ENCODE measurements around the gene ASPRV1.

Gene ASPRV1

DNA sequence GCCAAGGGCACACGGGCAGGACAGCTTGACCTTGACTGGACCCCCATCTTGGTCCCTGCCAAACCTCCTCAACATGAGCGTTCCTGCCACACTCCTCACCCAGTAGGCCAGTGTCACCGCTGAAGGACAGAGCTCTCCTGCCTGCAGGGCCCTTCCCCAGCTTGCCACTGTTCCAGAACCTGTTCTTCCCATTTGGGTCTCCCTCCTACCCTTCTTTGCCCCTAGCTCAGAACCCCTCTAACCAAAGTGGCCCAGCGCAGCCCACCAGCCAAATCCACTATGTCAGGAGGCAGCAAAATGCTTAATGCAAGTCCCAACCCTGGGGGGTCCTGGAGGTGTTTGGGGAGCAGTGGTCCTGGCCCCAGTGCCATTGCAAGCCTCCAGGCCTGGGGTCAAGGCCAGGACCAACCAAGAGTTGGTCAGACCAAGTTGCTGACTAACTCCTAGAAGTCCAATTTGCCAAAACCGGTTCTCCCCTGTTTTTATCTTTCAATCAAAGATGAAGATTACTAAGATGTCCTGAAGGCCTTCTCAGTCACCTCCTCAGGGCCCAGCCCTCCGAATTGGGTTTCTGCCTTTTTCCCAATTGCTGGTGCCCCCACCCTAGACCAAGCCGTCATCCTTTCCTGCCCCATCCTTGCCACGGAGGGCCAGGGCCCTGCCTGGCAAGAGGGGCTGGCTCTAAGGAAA, 4.5 kb upstream of the ASPRV1 start:
- H3K4me3 ChIP-seq (ENCODE audit: low read depth, low read length), result no peak overlapping the region
- no peak for DNase-seq (ENCODE audit: low read depth)
- TF ChIP-seq, protein P1, sequence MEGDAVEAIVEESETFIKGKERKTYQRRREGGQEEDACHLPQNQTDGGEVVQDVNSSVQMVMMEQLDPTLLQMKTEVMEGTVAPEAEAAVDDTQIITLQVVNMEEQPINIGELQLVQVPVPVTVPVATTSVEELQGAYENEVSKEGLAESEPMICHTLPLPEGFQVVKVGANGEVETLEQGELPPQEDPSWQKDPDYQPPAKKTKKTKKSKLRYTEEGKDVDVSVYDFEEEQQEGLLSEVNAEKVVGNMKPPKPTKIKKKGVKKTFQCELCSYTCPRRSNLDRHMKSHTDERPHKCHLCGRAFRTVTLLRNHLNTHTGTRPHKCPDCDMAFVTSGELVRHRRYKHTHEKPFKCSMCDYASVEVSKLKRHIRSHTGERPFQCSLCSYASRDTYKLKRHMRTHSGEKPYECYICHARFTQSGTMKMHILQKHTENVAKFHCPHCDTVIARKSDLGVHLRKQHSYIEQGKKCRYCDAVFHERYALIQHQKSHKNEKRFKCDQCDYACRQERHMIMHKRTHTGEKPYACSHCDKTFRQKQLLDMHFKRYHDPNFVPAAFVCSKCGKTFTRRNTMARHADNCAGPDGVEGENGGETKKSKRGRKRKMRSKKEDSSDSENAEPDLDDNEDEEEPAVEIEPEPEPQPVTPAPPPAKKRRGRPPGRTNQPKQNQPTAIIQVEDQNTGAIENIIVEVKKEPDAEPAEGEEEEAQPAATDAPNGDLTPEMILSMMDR (IDR thresholded peaks at IDR 0.05; ENCODE audit: insufficient read depth, low read depth, low read length, missing control alignments), result no peak

DNA sequence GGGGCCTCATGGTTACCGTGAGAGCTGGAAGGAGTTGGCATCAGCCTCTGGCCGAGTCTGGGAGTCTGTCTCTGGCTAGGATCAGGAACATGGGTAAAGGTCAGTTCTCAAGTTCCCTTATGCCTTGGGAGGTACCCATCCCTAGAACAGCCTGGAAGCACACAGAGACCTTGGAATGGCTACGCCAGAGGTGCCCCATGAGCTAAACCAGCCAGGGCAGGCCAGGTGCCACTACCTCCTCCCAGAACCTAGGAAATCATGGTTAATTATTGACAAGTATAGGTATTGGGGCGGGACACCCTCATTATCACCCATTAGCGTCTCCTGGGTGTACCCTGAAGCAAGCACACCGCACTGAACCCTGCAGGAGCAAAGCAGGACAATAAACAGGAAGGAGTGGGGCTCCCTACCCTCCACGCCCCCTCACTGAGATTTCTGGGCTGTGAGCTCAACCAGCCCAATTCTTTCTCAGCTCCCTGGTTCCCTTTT, 3.0 kb upstream of the ASPRV1 start:
- DNase-seq (ENCODE audit: low read depth), result no peak
- no peak overlapping the region for H3K4me3 ChIP-seq (ENCODE audit: low read depth, low read length)

DNA sequence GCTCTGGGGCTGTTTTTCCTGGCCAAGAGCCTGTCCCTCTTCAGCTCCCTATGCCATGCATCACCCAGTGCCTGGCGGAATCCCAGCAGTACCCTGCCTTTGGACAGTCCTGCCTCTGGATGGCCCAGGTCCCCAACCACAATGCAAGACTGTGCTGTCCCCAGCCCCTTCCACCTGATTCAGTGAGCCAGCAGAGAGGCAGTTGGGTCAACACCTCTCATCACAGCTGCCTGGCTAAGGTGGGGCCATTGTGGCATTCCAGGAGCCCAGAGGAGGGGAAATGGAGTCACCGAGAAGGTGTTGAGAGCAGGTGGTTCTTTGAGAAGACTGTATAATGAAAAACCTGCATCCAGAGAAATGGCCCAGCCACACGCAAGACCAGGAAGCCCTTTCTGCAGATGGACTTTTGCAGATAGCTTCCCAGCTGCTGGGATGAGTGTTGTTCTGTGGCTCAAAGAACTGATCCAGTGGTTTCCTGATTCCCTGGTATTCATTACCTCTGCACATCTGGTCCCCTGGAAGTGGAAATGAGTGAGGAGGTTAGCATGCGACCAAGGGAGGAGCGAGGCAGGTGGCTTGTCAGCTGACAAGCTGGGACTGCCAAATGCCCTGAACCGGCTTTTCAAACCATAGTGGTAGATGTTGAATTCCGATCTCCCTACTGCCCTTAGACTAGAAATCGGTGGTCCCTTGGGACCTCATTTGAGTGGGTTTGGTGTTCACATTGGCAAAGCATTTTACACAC, 1.7 kb upstream of the ASPRV1 start:
- TF ChIP-seq, protein P1 (IDR thresholded peaks at IDR 0.05; ENCODE audit: insufficient read depth, low read depth, low read length, missing control alignments), result no peak
- H3K4me3 ChIP-seq (ENCODE audit: low read depth, low read length), result no peak overlapping the region
- DNase-seq (ENCODE audit: low read depth), result no peak

More for the DNA sequence above, 3.0 kb upstream of the ASPRV1 start:
- TF ChIP-seq, protein P1 (IDR thresholded peaks at IDR 0.05; ENCODE audit: insufficient read depth, low read depth, low read length, missing control alignments), result no peak

DNA sequence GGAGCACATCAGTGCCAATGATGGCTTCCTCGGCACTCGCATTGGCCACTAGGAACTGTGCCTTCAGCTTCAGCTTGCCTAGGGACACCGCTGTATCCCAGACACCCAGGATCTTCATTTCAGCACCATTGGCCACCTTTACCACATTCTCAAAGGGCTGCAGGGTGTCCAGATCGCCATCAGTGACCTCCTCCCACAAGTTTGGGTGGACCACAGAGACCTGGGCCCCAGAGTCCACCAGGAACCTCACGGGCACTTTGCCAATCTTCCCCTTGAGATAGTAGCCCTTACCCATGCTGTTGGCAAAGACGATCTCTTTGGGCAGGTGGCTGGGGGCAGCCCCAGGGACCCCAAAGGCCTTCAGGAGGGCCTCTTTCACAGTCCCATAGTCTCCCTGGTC, 610 bp downstream of the ASPRV1 start:
- TF ChIP-seq, protein P1 (IDR thresholded peaks at IDR 0.05; ENCODE audit: insufficient read depth, low read depth, low read length, missing control alignments), result no peak
- no peak for DNase-seq (ENCODE audit: low read depth)
- no peak overlapping the region for H3K4me3 ChIP-seq (ENCODE audit: low read depth, low read length)

DNA sequence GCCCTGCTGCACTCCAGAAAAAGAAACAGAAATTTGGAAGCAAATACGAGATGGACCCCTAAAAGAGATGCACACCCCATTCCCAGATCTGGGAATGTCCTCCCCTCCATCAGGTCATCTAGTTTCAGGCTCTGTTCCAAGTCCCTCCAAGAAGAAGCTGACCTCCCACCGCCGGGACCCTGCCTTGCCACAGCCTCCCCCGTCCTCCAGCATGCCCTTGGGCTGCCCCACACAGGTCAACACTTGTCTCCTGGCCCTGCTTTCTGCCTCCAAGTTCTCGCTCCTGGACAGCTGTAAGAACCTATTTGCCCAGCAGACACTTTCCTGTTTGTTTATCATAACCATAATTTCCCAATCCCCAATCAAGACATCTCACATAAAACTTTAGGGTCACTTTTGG, 2.0 kb downstream of the ASPRV1 start:
- no peak for DNase-seq (ENCODE audit: low read depth)
- TF ChIP-seq, protein P1 (IDR thresholded peaks at IDR 0.05; ENCODE audit: insufficient read depth, low read depth, low read length, missing control alignments), result no peak
- H3K4me3 ChIP-seq (ENCODE audit: low read depth, low read length), result no peak overlapping the region

DNA sequence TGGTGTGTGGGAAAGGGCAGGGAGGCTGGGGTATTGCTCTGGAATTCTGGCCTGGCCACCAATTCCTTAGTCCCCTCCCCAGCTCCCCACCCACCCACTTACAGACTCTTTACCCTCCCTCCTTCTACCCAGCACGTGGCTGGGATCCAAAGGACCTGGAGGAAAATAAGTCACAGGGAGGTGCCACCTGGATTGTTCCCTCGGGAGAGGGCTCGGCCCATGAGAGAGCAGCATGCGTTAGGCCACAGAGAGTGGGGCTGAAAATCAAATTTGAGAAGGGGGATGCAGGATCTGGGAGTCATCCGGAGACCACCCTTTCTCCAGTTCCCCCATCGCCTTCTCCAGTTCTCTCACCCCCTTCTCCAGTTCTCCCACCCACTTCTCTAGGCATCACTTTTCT, 3.0 kb downstream of the ASPRV1 start:
- H3K4me3 ChIP-seq (ENCODE audit: low read depth, low read length), result no peak overlapping the region
- TF ChIP-seq, protein P1 (IDR thresholded peaks at IDR 0.05; ENCODE audit: insufficient read depth, low read depth, low read length, missing control alignments), result no peak
- no peak for DNase-seq (ENCODE audit: low read depth)

All from GM12865 (cell line).